GM18867 (cell line): Measurements from ENCODE around the gene IFNL1.
"Not testable (repeated sequence)": the region's sequence is repeated elsewhere in the genome, so short reads cannot be mapped to it uniquely, and the experiment has no call there.

Source experiments
- ATAC-seq: cut with Tn5 transposase; IDR thresholded peaks from one replicate; pipeline ENCODE4 v1.9.1; 2021; ENCODE audit warnings: mild to moderate bottlenecking, moderate library complexity; ENCODE audit not compliant: unreplicated experiment

IFNL1 gene

DNA sequence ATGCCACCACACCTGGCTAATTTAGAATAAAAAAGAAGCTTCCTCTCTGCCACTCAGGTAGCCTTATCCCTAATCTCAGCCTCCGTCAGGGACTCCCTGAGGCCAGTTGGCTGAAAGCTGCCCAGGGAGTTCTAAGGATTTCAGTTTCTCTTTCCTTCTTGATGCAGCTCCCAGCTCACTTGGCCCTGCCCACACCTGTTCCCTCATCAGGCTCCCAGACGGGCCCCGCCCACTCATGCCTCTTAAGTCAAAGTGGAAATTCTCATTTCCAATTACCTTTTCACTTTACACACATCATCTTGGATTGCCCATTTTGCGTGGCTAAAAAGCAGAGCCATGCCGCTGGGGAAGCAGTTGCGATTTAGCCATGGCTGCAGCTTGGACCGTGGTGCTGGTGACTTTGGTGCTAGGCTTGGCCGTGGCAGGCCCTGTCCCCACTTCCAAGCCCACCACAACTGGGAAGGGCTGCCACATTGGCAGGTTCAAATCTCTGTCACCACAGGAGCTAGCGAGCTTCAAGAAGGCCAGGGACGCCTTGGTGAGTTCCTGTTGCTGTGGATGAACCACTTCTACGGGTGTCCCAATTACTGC, at the start of gene IFNL1:
Gene IFNL1 (plus strand): TSS at position 353 of the 591 bp plus-strand sequence. CDS start 15 bp downstream, at position 368.
- ATAC-seq, result no peak

DNA sequence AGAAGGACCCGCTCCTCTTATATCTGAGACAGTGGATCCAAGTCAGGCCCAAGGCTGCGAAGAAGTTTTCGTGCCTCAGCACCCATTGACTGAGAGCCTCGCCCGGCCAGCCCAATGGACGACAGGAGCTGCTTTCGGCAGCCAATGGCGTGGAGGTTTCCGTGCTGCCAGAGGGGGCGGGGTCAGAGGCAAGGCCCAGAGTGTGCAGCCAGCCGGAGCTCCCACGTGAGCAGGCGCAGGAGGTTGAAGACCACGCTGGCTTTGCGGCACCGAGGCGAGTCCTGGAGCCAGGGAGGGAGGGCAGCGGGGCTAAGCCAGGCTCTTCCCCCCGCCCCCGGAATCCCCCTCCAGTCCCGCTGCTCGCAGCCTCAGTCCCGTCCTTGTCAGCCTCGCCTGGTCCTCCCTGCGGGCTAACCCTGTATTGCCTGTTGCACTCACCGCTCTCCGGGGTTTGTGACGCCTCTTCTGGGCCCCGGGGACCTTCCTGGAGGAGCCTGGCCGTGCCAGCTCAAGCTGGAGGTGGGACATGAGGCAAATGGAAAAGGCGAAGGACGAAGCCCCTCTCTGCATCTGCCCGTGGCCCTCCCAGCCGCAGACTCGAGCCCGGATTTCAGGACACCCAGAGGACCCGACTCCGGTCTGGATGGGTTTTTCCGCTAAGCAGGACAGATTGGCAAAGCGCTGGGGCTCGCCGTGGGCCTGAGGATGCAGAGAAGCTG, 49.1 kb upstream of the IFNL1 start:
- no peak for ATAC-seq

DNA sequence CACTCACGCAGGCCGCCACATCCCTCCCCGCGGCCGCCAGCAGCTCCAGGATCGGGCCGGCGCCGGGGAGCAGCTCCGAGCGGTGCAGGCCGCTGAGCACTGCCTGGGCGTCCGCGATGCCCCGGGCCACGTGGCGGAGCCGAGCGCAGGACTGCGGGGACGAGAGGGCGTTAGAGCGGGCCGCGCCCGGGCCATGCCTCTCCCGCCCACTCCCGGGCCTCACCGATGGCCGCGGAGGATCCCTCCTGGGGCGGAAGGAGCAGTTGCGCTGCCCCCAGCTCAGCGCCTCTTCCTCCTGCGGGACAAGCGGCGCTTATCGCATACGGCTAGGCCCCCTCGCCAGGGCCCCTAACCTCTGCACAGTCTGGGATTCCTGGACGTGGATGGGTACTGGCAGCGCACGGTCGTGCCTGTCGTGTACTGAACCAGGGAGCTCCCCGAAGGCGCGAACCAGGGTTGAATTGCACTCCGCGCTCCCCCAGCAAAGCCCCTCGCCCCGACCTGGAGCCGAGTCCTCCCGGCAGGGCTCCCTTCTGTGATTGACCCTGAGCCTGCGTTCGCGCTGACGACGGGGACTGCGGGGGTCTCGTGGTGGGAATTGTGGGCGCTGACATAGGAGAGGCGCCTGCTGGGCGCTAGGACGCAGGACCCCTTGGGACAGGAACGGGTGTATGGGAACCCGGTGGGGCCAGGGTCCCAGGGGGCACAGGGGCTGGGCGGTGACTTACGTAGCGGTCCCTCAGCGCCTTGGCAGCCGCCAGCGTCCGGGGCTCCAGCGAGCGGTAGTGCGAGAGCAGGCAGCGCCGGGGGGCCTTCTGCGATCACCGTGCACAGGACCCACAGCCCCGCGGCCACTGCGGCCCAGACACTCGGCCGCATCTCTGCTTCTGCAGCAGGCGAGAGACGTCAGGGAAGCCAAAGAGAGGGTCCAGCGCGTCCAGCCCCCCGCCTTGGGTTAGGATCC, 48.2 kb upstream of the IFNL1 start:
- no peak for ATAC-seq

DNA sequence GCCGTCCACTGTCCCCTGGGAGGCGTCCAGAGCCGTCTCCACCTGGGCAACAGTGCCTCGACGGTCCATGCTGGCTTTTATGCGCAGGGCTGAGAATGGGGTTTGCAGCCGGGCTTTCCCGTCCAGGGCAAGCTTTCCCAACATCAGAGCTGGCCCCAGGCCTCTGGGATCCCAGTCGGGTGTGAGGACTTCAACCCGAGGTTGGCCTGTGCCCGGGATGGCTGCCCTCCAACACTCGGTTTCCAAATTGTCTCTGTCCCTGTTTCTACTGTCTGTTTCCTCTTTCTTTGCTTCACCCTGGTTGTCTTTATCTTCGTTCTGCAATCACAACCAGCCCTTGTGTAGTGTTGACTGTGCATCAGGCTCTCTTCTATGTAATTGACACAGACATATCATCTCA, 47.4 kb upstream of the IFNL1 start, which contains the start of gene IFNL4:
Gene IFNL4 (minus strand): TSS at position 51 of the 400 bp plus-strand sequence.
- ATAC-seq, result no peak

DNA sequence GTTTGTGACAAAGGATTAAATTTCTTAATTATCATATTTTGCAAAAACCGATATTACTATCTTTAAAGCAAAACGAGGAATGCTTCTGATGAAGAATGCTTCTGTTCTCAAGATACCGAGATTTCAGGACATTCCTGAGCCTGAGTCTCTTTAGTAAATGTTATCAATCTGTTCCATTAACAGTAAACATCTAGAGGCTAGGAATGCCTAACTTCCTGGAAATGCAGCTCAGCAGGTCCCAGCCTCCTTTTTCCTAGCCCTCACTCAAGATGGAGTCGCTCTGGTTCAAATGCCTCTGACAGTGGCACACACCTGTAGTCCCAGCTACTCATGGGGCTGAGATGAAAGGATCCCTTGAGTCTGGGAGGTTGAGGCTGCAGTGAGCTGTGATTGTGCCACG, 45.1 kb upstream of the IFNL1 start:
- no peak for ATAC-seq

DNA sequence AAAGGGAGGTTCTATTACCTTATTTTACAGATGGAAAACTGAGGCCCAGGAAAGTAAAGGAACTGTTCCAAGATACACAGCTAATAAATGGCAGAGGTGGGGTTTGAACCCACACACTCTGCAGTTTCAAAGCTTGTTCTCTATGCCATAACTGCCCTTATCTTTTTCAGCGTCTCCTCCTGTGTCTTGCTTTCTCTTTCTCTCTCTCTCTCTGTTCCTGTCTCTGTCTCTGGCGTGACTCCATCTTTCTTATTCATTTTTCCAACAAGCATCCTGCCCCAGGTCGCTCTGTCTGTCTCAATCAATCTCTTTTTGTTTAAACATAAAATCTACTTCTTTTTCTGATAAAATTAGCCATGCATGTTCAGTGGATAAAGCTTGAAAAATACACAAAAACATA, 44.4 kb upstream of the IFNL1 start:
- no peak for ATAC-seq

DNA sequence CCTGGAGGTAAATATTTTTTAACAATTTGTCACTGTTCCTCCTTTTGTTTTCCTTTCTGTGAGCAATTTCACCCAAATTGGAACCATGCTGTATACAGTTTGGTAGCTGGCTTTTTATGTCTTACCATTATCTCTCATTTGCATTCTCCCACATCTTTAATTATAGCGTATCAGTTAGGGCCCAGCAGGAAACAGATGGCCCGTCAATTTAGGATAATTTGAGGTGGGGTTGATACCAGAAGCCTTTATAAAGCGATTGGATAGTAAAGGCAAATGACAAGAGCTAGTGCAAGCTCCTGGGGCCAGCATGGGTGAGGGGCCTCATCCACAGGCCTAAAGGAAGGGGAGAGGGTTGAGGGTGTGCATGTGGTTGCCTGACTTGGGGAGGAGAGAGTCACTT, 43.7 kb upstream of the IFNL1 start:
- ATAC-seq, result no peak

DNA sequence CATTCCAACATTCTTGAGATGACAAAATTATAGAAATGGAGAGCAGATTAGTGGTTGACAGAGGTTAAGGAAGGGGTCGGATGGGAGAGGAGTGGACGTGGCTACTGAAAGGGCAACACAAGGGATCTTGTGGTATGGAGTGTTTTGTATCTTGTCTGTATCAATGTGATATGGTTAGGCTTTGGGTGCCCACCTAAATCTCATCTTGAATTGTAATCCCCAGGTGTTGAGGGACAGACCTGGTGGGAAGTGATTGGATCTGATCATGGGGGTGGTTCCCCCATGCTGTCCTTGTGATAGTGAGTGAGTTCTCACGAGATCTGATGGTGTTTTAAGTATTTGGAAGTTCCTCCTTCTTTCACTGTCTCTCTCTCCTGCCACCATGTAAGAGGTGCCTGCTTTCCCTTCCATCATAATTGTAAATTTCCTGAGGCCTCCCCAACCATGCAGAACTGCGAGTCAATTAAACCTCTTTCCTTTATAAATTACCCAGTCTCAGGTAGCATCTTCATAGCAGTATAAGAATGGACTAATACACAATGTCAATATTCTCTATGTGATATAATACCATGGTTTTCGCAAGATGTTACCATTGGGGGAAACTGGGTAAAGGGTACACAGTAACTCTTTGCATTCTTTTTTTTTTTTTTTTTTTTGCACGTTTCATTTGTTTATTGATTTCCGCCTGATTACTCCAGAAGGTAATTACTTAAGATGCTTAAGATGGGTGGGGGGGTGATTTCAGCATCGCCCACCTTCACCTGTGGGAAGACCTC, 42.6 kb upstream of the IFNL1 start:
- no peak for ATAC-seq

DNA sequence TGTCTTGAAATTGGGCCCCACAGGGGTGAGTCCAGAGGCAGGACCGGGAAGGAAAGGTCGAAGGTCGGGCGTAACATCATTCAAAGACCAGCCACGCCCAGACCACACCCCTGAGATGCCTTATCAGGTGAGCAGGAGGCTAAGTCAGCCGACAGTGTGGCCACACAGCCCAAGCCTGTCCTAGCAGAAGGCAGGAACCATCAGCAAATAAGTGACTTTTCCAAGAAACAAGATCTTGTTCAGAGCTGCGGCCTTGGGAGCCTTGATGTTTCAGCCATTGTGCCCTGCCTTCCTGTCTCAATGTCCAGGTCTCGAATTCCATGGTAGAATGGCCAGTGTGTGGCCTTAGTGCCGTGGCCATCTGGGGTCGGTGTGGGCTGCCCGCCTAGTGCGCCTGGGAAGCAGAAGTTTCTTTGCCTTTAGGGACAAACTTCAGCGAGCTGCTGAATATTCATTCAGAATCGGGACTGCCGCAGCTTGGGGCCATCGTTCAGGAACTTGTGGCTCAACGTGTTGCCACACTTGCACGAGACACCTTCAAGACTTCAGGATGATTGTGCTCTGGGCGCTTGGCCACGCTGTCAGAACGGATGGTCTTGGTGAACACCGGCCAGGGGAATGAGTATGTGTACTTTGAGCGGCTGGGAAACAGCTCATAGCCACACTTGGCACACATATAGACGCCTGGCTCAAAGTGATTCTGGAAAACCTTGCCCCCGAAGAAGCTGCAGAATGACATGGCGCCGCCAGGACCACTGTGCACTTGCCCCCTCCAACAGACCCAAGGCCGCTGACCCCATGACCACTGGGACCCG, 41.5 kb upstream of the IFNL1 start:
- no peak for ATAC-seq

DNA sequence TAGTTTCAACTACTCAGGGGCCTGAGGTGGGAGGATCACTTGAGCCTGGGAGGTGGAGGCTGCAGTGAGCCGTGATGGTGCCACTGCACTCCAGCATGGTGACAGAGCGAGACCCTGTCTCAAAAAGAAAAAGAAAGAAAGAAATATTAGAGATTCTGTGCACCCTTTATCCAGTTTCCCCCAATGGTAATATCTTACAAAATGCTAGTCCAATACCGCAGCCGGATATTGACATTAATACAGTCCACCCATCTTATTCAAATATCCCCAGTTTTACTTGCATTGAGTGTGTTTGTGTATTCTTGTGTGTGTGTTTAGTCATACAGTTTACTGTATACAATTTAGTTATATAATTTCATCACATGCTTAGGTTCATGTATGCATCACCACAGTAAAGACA, 39.0 kb upstream of the IFNL1 start:
- no peak for ATAC-seq

DNA sequence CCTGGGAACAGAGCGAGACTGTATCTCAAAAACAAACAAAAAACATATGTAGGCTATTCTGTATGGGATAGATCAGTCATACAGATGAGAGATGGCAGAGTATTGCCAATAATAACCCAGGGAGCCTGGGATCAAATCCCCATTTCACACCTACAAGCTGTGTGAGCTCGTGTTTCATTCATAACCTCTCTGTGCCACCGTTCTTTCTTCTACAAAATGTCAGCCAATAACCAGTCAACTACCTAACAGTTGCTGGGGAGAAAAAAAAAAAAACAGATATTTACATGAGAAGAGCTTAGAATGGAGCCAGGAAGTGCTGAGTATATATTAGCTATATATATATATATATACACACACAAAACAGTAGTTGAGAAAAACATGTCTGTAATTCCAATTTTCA, 34.5 kb upstream of the IFNL1 start:
- no peak for ATAC-seq

DNA sequence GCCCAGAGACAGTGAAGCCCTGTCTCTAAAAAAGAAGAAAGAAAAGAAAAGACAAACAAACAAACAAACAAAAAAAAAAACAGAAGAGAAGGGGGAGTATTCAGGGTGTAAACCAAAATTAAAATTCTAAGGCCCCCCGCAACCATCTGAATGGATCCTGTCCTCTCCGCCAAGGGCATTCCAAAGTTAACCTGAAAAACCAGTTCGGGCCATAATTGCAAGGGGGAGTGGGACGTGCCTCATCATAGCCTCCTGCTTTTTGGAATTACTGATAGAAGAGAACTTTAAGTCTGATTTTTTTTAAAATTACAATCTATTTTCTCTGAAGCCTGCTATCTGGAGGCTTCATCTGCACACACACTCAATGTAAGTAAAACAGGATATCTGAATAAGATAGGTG, 33.7 kb upstream of the IFNL1 start:
- ATAC-seq, result no peak

DNA sequence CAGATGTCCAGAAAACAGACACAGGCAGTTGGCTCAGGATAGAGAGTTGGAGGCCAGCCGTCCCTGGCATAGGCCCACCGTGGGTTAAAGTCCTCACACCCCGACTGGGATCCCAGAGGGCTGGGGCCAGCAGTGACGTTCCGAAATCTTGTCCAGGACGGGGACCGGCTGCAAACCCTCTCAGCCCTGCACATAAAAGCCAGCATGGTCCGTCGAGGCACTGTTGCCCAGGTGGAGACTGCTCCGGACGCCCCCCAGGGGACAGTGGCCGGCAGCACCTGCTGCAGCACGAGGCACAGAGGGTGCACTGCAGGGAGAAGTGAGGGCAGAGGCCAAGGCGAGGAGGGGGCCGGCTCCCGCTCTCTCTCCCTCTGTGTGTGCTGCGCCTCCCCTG, 32.3 kb upstream of the IFNL1 start:
- ATAC-seq, result no peak

DNA sequence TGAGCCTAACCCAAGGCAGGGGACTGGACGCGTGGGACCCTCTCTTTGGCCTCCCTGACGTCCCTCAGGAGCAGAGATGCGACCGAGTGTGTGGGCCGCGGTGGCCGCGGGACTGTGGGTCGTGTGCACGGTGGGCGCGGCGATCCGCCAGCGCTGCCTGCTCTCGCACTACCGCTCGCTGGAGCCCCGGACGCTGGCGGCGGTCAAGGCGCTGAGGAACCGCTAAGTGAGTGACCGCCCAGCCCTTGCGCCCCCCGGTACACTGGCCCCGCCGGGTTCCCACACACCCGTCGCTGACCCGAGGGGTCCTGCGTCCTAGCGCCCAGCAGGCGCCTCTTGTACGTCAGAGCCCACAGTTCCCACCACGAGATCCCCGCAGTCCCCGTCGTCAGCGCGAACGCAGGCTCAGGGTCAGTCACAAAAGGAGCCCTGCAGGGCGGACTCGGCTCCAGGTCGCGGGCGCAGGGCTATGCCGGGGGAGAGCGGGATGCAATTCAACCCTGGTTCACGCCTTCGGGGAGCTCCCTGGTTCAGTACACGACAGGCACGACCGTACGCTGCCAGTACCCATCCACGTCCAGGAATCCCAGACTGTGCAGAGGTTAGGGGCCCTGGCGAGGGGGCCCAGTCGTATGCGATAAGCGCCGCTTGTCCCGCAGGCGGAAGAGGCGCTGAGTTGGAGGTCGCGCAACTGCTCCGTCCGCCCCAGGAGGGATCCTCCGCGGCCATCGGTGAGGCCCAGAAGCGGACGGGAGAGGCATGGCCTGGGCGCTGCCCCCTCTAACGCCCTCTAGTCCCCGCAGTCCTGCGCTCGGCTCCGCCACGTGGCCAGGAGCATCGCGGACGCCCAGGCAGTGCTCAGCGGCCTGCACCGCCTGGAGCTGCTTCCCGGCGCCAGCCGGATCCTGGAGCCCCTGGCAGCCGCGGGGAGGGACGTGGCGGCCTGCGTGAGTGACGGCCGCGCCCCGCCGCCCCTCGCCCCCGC, 31.6 kb upstream of the IFNL1 start:
- no peak for ATAC-seq

DNA sequence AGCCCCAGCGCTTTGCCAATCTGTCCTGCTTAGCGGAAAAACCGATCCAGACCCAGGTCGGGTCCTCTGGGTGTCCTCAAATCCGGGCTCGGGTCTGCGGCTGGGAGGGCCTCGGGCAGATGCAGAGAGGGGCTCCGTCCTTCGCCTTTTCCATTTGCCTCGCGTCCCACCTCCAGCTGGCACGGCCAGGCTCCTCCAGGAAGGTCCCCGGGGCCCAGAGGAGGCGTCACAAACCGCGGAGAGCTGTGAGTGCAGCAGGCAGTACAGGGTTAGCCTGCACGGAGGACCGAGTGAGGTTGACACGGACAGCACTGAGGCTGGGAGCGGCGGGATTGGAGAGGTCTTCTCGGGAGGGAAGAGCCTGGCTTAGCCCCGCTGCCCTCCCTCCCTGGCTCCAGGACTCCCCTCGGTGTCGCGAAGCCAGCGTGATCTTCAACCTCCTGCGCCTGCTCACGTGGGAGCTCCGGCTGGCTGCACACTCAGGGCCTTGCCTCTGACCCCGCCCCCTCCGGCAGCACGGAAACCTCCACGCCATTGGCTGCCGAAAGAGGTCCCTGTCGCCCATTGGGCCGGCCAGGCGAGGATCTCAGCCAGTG, 30.8 kb upstream of the IFNL1 start:
- no peak for ATAC-seq

DNA sequence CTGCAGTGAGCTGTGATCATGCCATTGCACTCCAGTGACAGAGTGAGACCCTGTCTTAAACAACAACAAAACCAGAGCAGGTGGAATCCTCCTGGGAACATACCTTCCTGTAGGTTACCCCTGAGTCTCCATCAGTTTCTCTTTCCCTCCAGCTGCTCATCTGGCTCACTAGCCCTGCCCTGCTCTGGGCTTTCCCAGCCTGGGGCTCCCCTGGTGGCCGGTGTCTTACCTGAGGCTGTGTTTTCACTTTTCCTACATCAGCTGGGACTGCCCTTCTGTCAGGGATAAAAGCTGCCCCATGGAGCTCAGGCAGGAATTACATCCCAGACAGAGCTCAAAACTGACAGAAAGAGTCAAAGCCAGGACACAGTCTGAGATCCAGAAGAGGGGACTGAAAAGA, 28.1 kb upstream of the IFNL1 start, which contains the start of gene IFNL2:
Gene IFNL2 (plus strand): TSS at position 312 of the 400 bp plus-strand sequence. CDS start 173 bp downstream, outside the sequence.
- not testable (repeated sequence) for ATAC-seq

DNA sequence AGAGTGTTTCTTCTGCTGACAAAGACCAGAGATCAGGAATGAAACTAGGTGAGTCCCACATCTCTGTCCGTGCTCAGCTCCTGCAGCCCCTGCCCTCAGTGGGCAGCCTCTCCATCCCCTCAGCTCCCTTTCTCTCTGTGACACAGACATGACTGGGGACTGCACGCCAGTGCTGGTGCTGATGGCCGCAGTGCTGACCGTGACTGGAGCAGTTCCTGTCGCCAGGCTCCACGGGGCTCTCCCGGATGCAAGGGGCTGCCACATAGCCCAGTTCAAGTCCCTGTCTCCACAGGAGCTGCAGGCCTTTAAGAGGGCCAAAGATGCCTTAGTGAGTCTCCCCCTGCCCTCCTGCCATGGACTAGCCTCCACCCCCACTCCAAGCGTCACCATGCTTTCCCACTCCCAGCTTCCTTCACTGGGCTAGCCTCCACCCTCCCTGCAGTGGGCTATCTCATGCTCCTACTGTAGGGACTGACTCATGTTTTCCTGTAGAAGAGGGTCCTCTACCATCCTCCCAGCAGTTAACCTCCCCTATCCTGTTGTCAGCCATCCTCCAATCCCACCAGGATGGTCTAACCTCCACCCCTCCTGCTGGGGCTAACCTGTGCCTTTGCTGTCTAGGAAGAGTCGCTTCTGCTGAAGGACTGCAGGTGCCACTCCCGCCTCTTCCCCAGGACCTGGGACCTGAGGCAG, 27.5 kb upstream of the IFNL1 start:
- ATAC-seq, result not testable (repeated sequence)

DNA sequence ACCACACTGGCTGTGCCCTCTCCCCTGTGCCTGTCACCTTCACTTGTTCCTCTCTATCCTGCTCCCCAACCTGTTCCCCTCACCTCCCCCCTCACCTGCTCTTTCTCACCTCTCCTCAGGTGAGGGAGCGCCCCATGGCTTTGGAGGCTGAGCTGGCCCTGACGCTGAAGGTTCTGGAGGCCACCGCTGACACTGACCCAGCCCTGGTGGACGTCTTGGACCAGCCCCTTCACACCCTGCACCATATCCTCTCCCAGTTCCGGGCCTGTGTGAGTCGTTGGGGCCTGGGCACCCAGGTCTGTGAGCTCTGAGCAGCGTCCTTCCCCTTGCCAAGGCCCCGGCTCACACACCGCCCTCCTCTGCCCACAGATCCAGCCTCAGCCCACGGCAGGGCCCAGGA, 26.8 kb upstream of the IFNL1 start:
- ATAC-seq, result not testable (repeated sequence)
